Heart left ventricle (tissue), 13 donors: ENCODE results near the gene RAB19.

Experiments used
- POLR2A ChIP-seq, 2 donors: fragments of 450-650 bp; IDR thresholded peaks; one replicate each; pipeline ENCODE4 v1.6.1; 2017; ENCODE audit warnings: antibody characterized with exemption in 2 of 2, mild to moderate bottlenecking in 2 of 2, moderate library complexity in 2 of 2
- TF ChIP-seq, protein P1 (sequence below), 12 donors: fragments of 200-600 bp; sonication (generic) in 4 of 12; IDR thresholded peaks; one replicate each; pipeline versions ENCODE4 v1.5.0 to v1.8.0; 2018 to 2022; ENCODE audit warnings: antibody characterized with exemption in 12 of 12, mild to moderate bottlenecking in 5 of 12
- donor health status: ischemic (EF 13 %, LVEDD 7.1; RV severe dilation, severe dysfunction).
- donor health status: DM: no; HTN: yes; CAD: no.
- donor health status: DM: no; HTN: no; CAD: no.
- donor health status: ischemic (EF 25% LVEDD 6.9; RV normal size, moderate dysfunction).
- donor health status: ischemic (EF 25% LVEDD 5.7; RV mildly dilated, moderate dysfunction).
- donor health status: ischemic (EF 35%, LVEDD 5.7; RV mildly dilated, moderate dysfunction).
- donor health status: nonischemic (EF 11% LVEDD 7.7; RV severe dilation, severe dysfunction).
- donor health status: DM: yes; HTN: yes; CAD: no.
- donor health status: PGD.
- donor health status: ischemic (EF 29% LVEDD 5.4; RV normal size, mild dysfunction).
- donor health status: nonischemic (EF 23%, LVEDD 6.1; RV moderate dilation, normal function).

DNA sequence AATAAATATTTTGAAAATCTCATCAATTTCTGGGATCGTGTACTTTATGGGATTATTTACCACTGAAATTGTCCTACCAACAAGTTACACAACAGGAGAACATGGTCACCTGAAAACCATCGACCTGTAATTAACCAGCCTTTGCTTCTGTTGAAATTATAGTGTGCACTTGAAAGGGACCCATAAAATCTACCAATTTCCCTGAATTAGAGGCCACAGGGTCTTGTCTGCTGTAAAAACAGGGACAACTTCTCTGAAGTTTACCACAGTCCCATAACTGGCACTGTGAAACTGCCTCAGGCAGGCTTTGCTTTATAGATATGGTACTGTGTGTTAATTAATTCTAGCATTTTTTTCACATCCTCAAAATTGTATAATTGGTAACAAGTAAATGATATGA is 37.7 kb downstream of the RAB19 start:
- TF ChIP-seq, protein P1, sequence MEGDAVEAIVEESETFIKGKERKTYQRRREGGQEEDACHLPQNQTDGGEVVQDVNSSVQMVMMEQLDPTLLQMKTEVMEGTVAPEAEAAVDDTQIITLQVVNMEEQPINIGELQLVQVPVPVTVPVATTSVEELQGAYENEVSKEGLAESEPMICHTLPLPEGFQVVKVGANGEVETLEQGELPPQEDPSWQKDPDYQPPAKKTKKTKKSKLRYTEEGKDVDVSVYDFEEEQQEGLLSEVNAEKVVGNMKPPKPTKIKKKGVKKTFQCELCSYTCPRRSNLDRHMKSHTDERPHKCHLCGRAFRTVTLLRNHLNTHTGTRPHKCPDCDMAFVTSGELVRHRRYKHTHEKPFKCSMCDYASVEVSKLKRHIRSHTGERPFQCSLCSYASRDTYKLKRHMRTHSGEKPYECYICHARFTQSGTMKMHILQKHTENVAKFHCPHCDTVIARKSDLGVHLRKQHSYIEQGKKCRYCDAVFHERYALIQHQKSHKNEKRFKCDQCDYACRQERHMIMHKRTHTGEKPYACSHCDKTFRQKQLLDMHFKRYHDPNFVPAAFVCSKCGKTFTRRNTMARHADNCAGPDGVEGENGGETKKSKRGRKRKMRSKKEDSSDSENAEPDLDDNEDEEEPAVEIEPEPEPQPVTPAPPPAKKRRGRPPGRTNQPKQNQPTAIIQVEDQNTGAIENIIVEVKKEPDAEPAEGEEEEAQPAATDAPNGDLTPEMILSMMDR (IDR thresholded peaks at IDR 0.05) = no peak
- TF ChIP-seq POLR2A (IDR thresholded peaks at IDR 0.05) = no peak
